WTC11 (cell line): ENCODE measurements around the gene GRIN2C. TPM values are rescaled to one million over a fixed set of nuclear protein-coding genes. Genes with fewer than 3 reads are reported as not detected.

Experiments used
- ATAC-seq: fragments of 200-7000 bp; cut with Tn5 transposase; 2 replicates; pipeline ENCODE4 v1.10.0; 2021; ENCODE audit warnings: mild to moderate bottlenecking, moderate library complexity
- CTCF ChIA-PET: fragments of 300-600 bp; sonication (Branson Sonifier 250); formaldehyde crosslinking; loops from one replicate; lab custom pipeline; 2021; ENCODE audit warnings: antibody characterized with exemption; lab: Charles Lee
- POLR2A ChIA-PET: fragments of 350-600 bp; sonication (Branson Sonifier 250); formaldehyde crosslinking; loops from one replicate; lab custom pipeline; 2021; ENCODE audit warnings: antibody characterized with exemption; lab: Charles Lee
- DNase-seq: peaks from one replicate; pipeline ENCODE4 v3.0.0; 2021; ENCODE audit warnings: low spot score
- H3K27ac Mint-ChIP-seq: 2 replicates; pipeline ENCODE4 v1.8.0; 2021; ENCODE audit warnings: mixed read lengths
- H3K27me3 Mint-ChIP-seq: 2 replicates; pipeline ENCODE4 v1.8.0; 2021; ENCODE audit warnings: low read depth, mild to moderate bottlenecking, moderate library complexity, mixed read lengths
- H3K36me3 Mint-ChIP-seq: 2 replicates; pipeline ENCODE4 v1.8.0; 2021; ENCODE audit warnings: mixed read lengths
- H3K4me1 Mint-ChIP-seq: 2 replicates; pipeline ENCODE4 v1.8.0; 2022; ENCODE audit warnings: mixed read lengths
- H3K4me3 Mint-ChIP-seq: 2 replicates; pipeline ENCODE4 v1.8.0; 2021; ENCODE audit warnings: mild to moderate bottlenecking, moderate library complexity, mixed read lengths
- H3K9me3 Mint-ChIP-seq: 2 replicates; pipeline ENCODE4 v1.8.0; 2021; ENCODE audit warnings: mixed read lengths
- AR ChIP-seq: fragments of 250-450 bp; sonication (Bioruptor Pico); IDR thresholded peaks from 2 replicates; pipeline ENCODE4 v1.9.0; 2021; ENCODE audit warnings: mild to moderate bottlenecking
- ATF1 ChIP-seq: sonication (generic); formaldehyde crosslinking; IDR thresholded peaks from 2 replicates; pipeline ENCODE4 v1.8.1; 2023; ENCODE audit warnings: mild to moderate bottlenecking, moderate library complexity, missing genetic modification reagents
- ATF2 ChIP-seq: sonication (generic); formaldehyde crosslinking; IDR thresholded peaks from 2 replicates; pipeline ENCODE4 v1.8.1; 2022; ENCODE audit warnings: low read depth, missing genetic modification reagents, borderline replicate concordance
- CDX4 ChIP-seq: fragments of 250-450 bp; sonication (Bioruptor Pico); IDR thresholded peaks from 2 replicates; pipeline ENCODE4 v1.9.0; 2021; ENCODE audit warnings: moderate library complexity, mild to moderate bottlenecking, inconsistent platforms, borderline replicate concordance
- ELF4 ChIP-seq: sonication (generic); formaldehyde crosslinking; IDR thresholded peaks from 2 replicates; pipeline ENCODE4 v1.8.1; 2022; ENCODE audit warnings: low read depth, mild to moderate bottlenecking, moderate library complexity, missing genetic modification reagents
- EMX1 ChIP-seq: fragments of 250-450 bp; sonication (Bioruptor Pico); IDR thresholded peaks from 2 replicates; pipeline ENCODE4 v1.8.0; 2021; ENCODE audit warnings: mild to moderate bottlenecking
- FOXP1 ChIP-seq: sonication (generic); formaldehyde crosslinking; IDR thresholded peaks from 2 replicates; pipeline ENCODE4 v1.8.0; 2022; ENCODE audit warnings: missing genetic modification reagents, mild to moderate bottlenecking, moderate library complexity, borderline replicate concordance
- IRF2 ChIP-seq: sonication (generic); formaldehyde crosslinking; IDR thresholded peaks from 2 replicates; pipeline ENCODE4 v1.8.0; 2022; ENCODE audit warnings: low read depth, missing genetic modification reagents, borderline replicate concordance
- JUN ChIP-seq: sonication (generic); formaldehyde crosslinking; IDR thresholded peaks from 2 replicates; pipeline ENCODE4 v1.8.0; 2023; ENCODE audit warnings: mild to moderate bottlenecking, missing genetic modification reagents
- KAT7 ChIP-seq: sonication (generic); formaldehyde crosslinking; IDR thresholded peaks from 2 replicates; pipeline ENCODE4 v1.8.1; 2023; ENCODE audit warnings: missing genetic modification reagents, mild to moderate bottlenecking, borderline replicate concordance
- NFYB ChIP-seq: sonication (generic); formaldehyde crosslinking; conservative IDR thresholded peaks from 2 replicates; pipeline ENCODE4 v1.8.0; 2022; ENCODE audit warnings: low read depth, missing genetic modification reagents
- OVOL2 ChIP-seq: fragments of 250-450 bp; sonication (Bioruptor Pico); IDR thresholded peaks from 2 replicates; pipeline ENCODE4 v1.9.0; 2021; ENCODE audit warnings: mild to moderate bottlenecking, borderline replicate concordance
- SMAD4 ChIP-seq: sonication (generic); formaldehyde crosslinking; IDR thresholded peaks from 2 replicates; pipeline ENCODE4 v1.8.0; 2022; ENCODE audit warnings: mild to moderate bottlenecking, missing genetic modification reagents
- SP1 ChIP-seq: sonication (generic); formaldehyde crosslinking; conservative IDR thresholded peaks from 2 replicates; pipeline ENCODE4 v1.8.1; 2022; ENCODE audit warnings: missing genetic modification reagents
- STAT6 ChIP-seq: sonication (generic); formaldehyde crosslinking; conservative IDR thresholded peaks from 2 replicates; pipeline ENCODE4 v1.8.1; 2023; ENCODE audit warnings: mild to moderate bottlenecking, low read depth, missing genetic modification reagents, moderate library complexity
- TEAD4 ChIP-seq: sonication (generic); formaldehyde crosslinking; IDR thresholded peaks from 2 replicates; pipeline ENCODE4 v1.8.0; 2022; ENCODE audit warnings: mild to moderate bottlenecking, missing genetic modification reagents
- USF1 ChIP-seq: sonication (generic); formaldehyde crosslinking; IDR thresholded peaks from 2 replicates; pipeline ENCODE4 v1.8.0; 2022; ENCODE audit warnings: mild to moderate bottlenecking, missing genetic modification reagents
- USF2 ChIP-seq: sonication (generic); formaldehyde crosslinking; IDR thresholded peaks from 2 replicates; pipeline ENCODE4 v1.8.1; 2023; ENCODE audit warnings: mild to moderate bottlenecking, missing genetic modification reagents, moderate library complexity
- ZBTB43 ChIP-seq: sonication (generic); formaldehyde crosslinking; IDR thresholded peaks from 2 replicates; pipeline ENCODE4 v1.8.1; 2023; ENCODE audit warnings: mild to moderate bottlenecking, missing genetic modification reagents
- ZNF121 ChIP-seq: sonication (generic); formaldehyde crosslinking; IDR thresholded peaks from 2 replicates; pipeline ENCODE4 v1.8.0; 2023; ENCODE audit warnings: missing genetic modification reagents
- ZNF396 ChIP-seq: fragments of 250-450 bp; sonication (Bioruptor Pico); IDR thresholded peaks from 2 replicates; pipeline ENCODE4 v1.8.0; 2021; ENCODE audit warnings: mild to moderate bottlenecking, moderate library complexity, borderline replicate concordance
- ZNF423 ChIP-seq: fragments of 250-450 bp; sonication (Bioruptor Pico); IDR thresholded peaks from 2 replicates; pipeline ENCODE4 v2.1.2; 2022; ENCODE audit warnings: mild to moderate bottlenecking, moderate library complexity
- total RNA-seq: library from RNA; stranded (reverse); gene quantifications from 3 replicates; pipeline ENCODE4 v1.2.3, GENCODE V29; 2021

The GRIN2C gene
- total RNA-seq, 1 experiment from 2014 or later, result 0.31 TPM

GRCh38 chr17:74903671-74904070 is 44.0 kb upstream of the GRIN2C start:
- H3K36me3 Mint-ChIP-seq, result 0 out of 2 replicates have a peak, but pooled peaks cover 3% of the 10 kb centered on the region
- H3K27ac Mint-ChIP-seq, result no peak overlapping the region
- CTCF ChIA-PET, result no interaction called here
- ATAC-seq (no peak), DNase-seq (no peak)
- no peak for TF ChIP-seq ZNF423 (CRISPR knock-in tag)
- no peak for TF ChIP-seq ZBTB43 (CRISPR knock-in tag)
- TF ChIP-seq ZNF121, result no peak
- no peak for TF ChIP-seq JUN (CRISPR knock-in tag)
- TF ChIP-seq TEAD4 (CRISPR knock-in tag), result no peak
- no peak for TF ChIP-seq KAT7 (CRISPR knock-in tag)
- TF ChIP-seq SMAD4 (CRISPR knock-in tag), result no peak
- TF ChIP-seq USF2, result no peak
- TF ChIP-seq ELF4 (CRISPR knock-in tag), result no peak
- TF ChIP-seq EMX1, result no peak
- no peak for TF ChIP-seq NFYB (CRISPR knock-in tag)
- TF ChIP-seq FOXP1 (CRISPR knock-in tag), result no peak
- POLR2A ChIA-PET, result no interaction called here
- peaks cover 5% of the 10 kb centered on the region for H3K9me3 Mint-ChIP-seq
- peaks cover 16% of the 10 kb centered on the region for H3K27me3 Mint-ChIP-seq
- no peak overlapping the region for H3K4me3 Mint-ChIP-seq
- peaks cover 12% of the 10 kb centered on the region for H3K4me1 Mint-ChIP-seq

- ATAC-seq, result no peak
- Mint-ChIP-seq H3K27ac (no peak overlapping the region), H3K36me3 (0 out of 2 replicates have a peak, but pooled peaks cover 3% of the 10 kb centered on the region), H3K4me3 (no peak overlapping the region), H3K4me1 (peaks cover 6% of the 10 kb centered on the region; the same call in 1 of the 2 replicates), H3K27me3 (peaks cover 14% of the 10 kb centered on the region), H3K9me3 (peaks cover 5% of the 10 kb centered on the region)
- no peak for DNase-seq
- ChIA-PET POLR2A (no interaction called here), CTCF (no interaction called here)
- TF ChIP-seq CDX4 (CRISPR knock-in tag) (no peak), ATF1 (CRISPR knock-in tag) (no peak), STAT6 (no peak), ZNF396 (CRISPR knock-in tag) (no peak), IRF2 (CRISPR knock-in tag) (no peak), KAT7 (CRISPR knock-in tag) (no peak), SP1 (CRISPR knock-in tag) (no peak), USF1 (no peak), OVOL2 (CRISPR knock-in tag) (no peak), ATF2 (CRISPR knock-in tag) (no peak), AR (CRISPR knock-in tag) (no peak)
Measured at GRCh38 chr17:74903034-74903433, 43.3 kb upstream of the GRIN2C start.
